ENCODE results near the gene DECR2. TPM values are rescaled to one million over a fixed set of nuclear protein-coding genes. Genes with fewer than 3 reads are reported as not detected.

The DECR2 gene
- total RNA-seq, 2 donors from 2014 or later, result 11.2 to 12.9 TPM

DNA sequence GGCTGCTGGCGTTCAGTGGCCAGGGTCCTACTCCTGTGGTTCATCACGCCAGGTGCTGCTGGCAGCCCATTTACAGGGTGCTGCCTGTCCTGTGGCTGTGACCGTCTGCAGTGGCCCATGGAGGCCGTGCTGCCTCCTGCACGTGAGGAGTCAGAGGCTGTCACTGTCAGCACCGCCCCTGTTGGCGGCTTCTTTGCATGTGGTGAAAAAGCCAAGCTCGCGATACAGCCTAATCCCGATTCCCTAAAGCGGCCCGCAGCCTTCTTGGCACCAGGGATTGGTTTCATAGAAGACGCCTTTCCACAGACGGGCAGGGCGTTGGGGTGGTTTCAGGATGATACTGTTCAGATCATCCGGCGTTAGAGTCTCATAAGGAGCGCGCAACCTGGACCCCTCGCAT is 59.1 kb downstream of the DECR2 start:
- no peak for DNase-seq (ENCODE audit: low spot score)
- intact Hi-C loops (cut with DNase I), result no loop called here

Other genes starting within 250 kb of the DECR2 start
- gene HBZ, start 249.2 kb upstream of the DECR2 start, total RNA-seq, result not detected
- 1 to 10 TPM in 1 of 2 donors, under 1 TPM in 1; 0.90 to 1.5 TPM for gene HBM, start 235.9 kb upstream of the DECR2 start, total RNA-seq
- gene HBA2, start 229.0 kb upstream of the DECR2 start, total RNA-seq, result 1,000 to 10,000 TPM in 1 of 2 donors, 100 to 1,000 TPM in 1; 750 to 2,679 TPM
- gene HBA1, start 225.2 kb upstream of the DECR2 start, total RNA-seq, result 1,000 to 10,000 TPM in 1 of 2 donors, 100 to 1,000 TPM in 1; 878 to 2,742 TPM
- gene HBQ1, start 221.4 kb upstream of the DECR2 start, total RNA-seq, result under 1 TPM in 1 of 2 donors, not detected in 1; 0.48 TPM
- 10 to 100 TPM; 42.7 to 43.0 TPM for gene LUC7L, start 172.4 kb upstream of the DECR2 start, total RNA-seq
- gene FAM234A, start 167.1 kb upstream of the DECR2 start, total RNA-seq, result 10 to 100 TPM; 69.4 to 86.2 TPM
- 10 to 100 TPM in 1 of 2 donors, 1 to 10 TPM in 1; 7.7 to 10.6 TPM for gene RGS11, start 125.9 kb upstream of the DECR2 start, total RNA-seq
- gene ARHGDIG, start 121.3 kb upstream of the DECR2 start, total RNA-seq, result under 1 TPM; 0.38 to 0.97 TPM
- gene PDIA2, start 118.7 kb upstream of the DECR2 start, total RNA-seq, result under 1 TPM; 0.86 to 0.88 TPM
- 10 to 100 TPM; 13.4 to 19.0 TPM for gene AXIN1, start 49.2 kb upstream of the DECR2 start, total RNA-seq
- 10 to 100 TPM; 35.7 to 36.0 TPM for gene MRPL28, start 31.3 kb upstream of the DECR2 start, total RNA-seq
- gene PGAP6, start 19.9 kb upstream of the DECR2 start, total RNA-seq, result 10 to 100 TPM; 24.7 to 28.9 TPM
- gene NME4, start 4.7 kb upstream of the DECR2 start, total RNA-seq, result 100 to 1,000 TPM in 1 of 2 donors, 10 to 100 TPM in 1; 70.7 to 108 TPM
- 10 to 100 TPM; 40.1 to 45.2 TPM for gene RAB11FIP3, start 23.8 kb downstream of the DECR2 start, total RNA-seq
- 10 to 100 TPM; 23.3 to 26.6 TPM for gene CAPN15, start 125.8 kb downstream of the DECR2 start, total RNA-seq
- gene PRR35, start 158.5 kb downstream of the DECR2 start, total RNA-seq, result not detected
- gene NHLRC4, start 165.1 kb downstream of the DECR2 start, total RNA-seq, result under 1 TPM; 0.38 to 0.65 TPM
- gene PIGQ, start 168.1 kb downstream of the DECR2 start, total RNA-seq, result 10 to 100 TPM; 22.1 to 25.4 TPM
- 10 to 100 TPM; 13.0 to 13.6 TPM for gene RAB40C, start 188.2 kb downstream of the DECR2 start, total RNA-seq
- gene WFIKKN1, start 229.1 kb downstream of the DECR2 start, total RNA-seq, result under 1 TPM; 0.14 TPM
- gene METTL26, start 234.4 kb downstream of the DECR2 start, total RNA-seq, result 10 to 100 TPM; 43.3 to 63.2 TPM
- 10 to 100 TPM; 19.0 to 21.5 TPM for gene MCRIP2, start 239.9 kb downstream of the DECR2 start, total RNA-seq
- gene WDR90, start 247.5 kb downstream of the DECR2 start, total RNA-seq, result 10 to 100 TPM; 13.4 to 14.9 TPM